ENCODE measurements around the gene COL17A1.
A peak's percentile ranks its signal among the peaks of the same experiment; 100 is the strongest.

Gene COL17A1

GRCh38 chr10:104085801-104086400 is at the start of gene COL17A1:
Gene COL17A1, minus strand, starts transcription at chr10:104085880. Its CDS starts 5,207 bp downstream, at chr10:104080673.
- DNase-seq, result no peak

DNA sequence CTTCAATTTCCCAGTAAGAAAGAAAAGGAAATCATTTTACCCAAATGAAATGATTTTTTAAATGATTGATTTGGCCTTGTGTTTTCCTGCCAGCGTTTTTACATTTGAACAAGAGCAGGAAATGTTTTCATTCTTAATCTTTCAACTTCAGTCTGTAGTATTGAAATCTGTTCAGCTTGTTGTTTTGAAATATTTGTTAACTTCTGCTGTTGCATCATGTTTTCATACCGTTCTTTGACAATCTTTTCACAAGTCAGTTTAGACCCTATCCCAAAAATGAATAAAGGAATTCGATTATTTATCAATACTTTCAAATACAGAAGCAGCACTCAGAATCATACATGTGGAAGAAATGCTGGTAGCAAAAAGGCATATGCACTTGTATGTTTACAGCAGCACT is 44.4 kb upstream of the COL17A1 start:
- DNase-seq, result no peak

DNA sequence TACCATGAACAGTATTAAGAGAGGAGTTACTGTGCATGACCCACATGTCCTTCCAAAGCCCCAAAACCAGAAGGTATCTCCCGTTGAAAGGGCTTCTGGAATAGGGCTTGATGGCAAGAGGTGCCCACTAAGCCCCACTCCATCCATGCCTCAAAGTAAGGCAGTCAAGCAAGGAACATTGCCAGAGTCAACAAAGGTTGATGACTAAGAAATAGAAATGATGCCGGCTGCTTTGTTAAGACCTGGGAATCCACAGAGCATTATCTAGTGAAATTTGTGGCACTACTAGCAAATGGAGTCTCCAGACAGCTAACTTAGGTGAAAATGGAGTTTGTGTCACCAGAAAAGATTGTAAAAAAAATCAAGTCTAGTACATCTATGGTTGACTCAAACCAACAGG is 42.5 kb upstream of the COL17A1 start:
- no peak for DNase-seq

- DNase-seq, result no peak
Observed at GRCh38 chr10:104127411-104127810, 41.7 kb upstream of the COL17A1 start.

GRCh38 chr10:104123397-104123796 is 37.7 kb upstream of the COL17A1 start:
- peak; percentile 18 for DNase-seq

GRCh38 chr10:104122225-104123107 is 36.8 kb upstream of the COL17A1 start:
- peak; percentile 59 for DNase-seq

- peak; percentile 95 for DNase-seq
Observed at GRCh38 chr10:104121485-104122224, 36.0 kb upstream of the COL17A1 start, which contains the start of gene SFR1. Gene SFR1, plus strand, starts transcription at chr10:104122171. Its CDS starts 13 bp downstream, at chr10:104122184.

DNA sequence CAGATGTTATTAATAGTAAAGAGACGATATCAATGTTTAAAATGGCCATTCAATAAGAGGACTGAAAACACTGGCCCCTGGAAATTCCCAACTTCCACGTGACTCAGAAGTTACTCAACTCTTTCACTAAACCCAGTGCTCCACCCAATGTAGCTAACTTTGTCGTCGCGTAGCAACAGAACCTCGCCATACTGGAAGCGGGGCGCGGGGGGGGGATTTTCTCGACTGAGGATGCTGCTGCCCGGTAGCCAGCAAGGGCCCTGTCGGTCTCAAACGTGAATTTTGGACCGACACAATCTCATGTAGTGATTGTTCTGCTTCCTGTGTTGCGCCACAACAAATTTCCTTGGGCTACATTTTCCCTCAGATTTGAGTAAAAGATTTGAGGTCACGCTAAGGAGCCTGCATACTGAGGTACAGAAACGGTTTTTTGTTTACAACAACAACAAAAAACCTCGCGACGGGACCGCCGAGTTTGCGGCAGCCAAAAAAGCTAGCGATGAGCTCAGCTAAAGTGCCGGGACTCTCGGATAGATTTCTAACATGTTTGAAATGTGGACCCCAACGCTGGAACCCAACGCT is 35.3 kb upstream of the COL17A1 start:
- DNase-seq, result peak; percentile 28

GRCh38 chr10:104120512-104120902 is 34.8 kb upstream of the COL17A1 start:
- DNase-seq, result no peak

DNA sequence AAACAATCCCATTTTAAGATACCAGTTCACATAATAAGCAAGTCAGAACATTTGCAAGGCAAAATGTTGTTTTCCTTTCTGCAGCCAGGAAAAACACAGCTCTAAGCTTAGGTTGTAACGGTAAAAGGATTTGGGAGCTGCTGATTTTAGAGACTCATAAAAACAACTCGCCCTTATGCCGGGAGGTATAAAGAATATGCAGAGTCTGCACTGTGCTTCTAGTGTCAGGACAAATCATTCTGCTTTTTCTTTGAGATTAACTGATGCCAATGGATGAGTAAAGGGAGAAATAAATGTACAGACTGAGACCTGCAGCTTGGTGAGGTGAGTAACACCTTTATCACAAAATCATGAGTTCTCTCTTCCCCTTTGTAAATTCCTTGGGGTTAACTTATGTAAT is 34.3 kb upstream of the COL17A1 start:
- DNase-seq, result no peak

GRCh38 chr10:104117839-104118323 is 32.2 kb upstream of the COL17A1 start:
- peak; percentile 27 for DNase-seq

GRCh38 chr10:104113376-104113956 is 27.8 kb upstream of the COL17A1 start:
- no peak for DNase-seq

DNA sequence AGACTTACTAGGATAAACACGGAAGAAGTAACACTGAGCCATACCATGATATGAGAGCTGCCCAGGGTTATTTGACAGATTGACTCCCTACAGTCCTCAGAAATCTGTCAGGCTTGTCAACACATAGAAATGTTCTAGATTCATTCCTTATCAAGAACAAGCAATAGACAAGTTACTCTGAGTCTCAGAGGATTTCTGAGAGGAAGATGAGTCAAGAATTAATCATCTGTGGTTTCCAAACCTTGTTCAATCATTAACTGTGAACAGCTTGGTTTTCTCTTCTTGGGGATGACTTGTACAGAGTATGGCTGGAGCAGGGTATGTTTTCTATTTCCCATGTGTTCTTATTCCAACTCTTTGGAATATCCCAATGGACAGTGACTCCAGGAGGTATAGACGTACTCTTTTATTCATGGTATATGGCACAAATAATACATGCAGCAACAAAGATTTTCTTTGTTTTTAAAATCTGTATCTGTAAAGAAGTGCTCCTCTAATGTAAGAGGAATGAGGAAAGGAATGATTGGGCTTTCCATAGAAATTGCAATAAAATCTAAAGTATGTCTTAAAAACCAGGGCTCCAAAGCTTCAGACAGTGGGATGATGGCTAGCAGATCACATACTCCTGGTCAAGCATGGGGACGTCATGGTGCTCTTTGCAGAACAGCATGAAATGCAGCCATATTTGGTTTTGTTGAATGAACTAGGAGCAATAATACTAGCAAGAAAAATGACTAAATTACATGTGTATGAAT is 24.4 kb upstream of the COL17A1 start:
- DNase-seq, result no peak

DNA sequence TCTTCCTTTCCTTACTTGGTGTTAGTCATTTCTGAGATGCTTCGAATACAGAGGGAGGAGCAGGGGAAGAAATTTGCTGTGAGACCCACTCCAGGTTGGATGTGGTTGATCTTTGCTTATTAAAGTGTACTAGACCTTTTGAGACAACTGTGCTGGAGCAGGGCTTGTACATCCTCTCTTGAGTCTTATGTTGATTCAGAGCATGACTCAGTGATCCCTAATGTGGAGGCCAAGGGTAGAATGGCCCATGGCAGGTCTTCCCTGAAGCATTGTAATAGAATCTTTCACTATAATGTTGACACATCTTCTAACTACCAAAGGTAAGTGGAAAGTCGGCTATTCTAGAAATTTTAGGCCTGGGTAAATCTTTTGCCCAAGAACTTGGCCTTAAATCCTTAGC is 19.2 kb upstream of the COL17A1 start:
- DNase-seq, result no peak

- no peak for DNase-seq
Observed at GRCh38 chr10:104104418-104104817, 18.7 kb upstream of the COL17A1 start.

DNA sequence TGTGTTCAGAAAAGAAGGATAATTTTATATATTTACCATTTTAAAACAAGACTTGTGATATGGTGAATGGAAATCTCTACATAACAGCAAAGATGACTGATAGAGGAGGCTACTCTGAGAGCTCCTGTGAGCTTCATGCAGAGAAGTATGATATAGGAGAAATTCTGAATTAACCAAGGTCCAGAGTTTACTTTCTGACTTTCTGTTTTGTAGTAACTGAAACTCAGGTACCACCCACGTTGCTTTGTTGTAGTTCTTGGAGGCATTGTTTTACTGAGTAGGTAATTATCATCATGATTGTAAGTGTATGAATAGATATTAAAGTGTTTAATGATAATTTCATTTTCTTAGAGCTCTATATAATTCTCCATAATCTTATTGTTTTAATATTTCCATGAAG is 18.3 kb upstream of the COL17A1 start:
- no peak for DNase-seq

- no peak for DNase-seq
Observed at GRCh38 chr10:104101902-104102301, 16.2 kb upstream of the COL17A1 start.

- no peak for DNase-seq
Observed at GRCh38 chr10:104100795-104101194, 15.1 kb upstream of the COL17A1 start.

GRCh38 chr10:104099941-104100340 is 14.3 kb upstream of the COL17A1 start:
- DNase-seq, result no peak

GRCh38 chr10:104099269-104099668 is 13.6 kb upstream of the COL17A1 start:
- DNase-seq, result no peak

DNA sequence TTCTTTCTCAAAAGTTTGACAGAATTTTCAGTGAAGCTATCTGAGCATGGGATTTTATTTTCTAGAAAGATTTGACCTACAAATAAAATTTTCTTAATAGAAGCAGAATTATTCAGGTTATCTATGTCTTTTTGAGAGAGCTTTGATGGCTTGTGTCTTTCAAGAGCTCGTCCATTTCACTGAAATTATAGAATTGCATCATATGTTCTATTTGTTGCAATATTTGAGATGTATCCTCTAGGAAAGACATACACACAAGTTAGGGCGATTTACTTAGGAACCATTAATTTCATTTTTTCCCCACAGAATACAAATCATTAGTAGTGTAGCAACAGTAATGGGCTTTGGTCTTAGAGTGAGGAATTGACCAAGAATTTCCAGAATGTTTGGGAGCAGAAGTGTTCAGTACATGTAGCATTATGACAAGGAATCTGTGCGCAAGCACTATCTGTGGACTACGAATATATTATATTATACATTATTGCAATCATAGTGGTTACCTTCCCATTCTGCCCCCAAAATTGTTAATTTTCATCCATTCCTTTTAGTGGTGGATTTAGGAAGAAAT is 12.8 kb upstream of the COL17A1 start:
- no peak for DNase-seq

DNA sequence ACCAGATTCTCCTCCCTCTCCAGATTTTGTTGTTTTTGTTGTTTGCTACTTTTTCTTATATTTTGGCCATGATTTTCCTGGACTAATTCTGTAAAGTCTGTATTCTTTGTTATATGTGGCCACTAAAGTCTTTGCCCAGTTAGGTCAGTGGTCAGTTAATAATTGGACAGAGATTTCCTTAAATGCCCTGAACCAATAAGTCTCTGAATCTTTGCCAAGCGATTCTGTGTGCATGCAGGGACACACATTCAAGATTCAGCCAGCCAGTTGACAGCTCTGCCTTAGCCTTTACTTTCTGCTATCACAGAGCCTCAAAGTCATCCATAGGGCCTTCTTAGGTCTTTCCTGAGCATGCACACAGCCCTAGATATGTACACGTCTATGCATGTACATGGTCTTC is 11.0 kb upstream of the COL17A1 start:
- no peak for DNase-seq

Measured in NCI-H1436 treated with DMSO at 0.1 percent for 48 hours (cell line).